Cardiac muscle cell (in vitro differentiated cells and primary cell): Measurements from ENCODE around the gene EVC2. TPM values are rescaled to one million over a fixed set of nuclear protein-coding genes. Genes with fewer than 3 reads are reported as not detected.

Experiments used
- DNase-seq, 2 donors: peaks; one replicate each; pipeline versions ENCODE4 v3.0.0 to v3.0.0-alpha.2; 2010 to 2017; ENCODE audit warnings: low read depth in 1 of 2, low spot score in 1 of 2
- H3K27ac ChIP-seq: fragments of 200-600 bp; sonication (generic); 2 replicates; pipeline ENCODE4 v1.5.1; 2016
- H3K27me3 ChIP-seq: fragments of 200-600 bp; sonication (generic); 2 replicates; pipeline ENCODE4 v1.6.0; 2016; ENCODE audit warnings: control low read depth
- H3K36me3 ChIP-seq: fragments of 200-600 bp; sonication (generic); 2 replicates; pipeline ENCODE4 v1.5.1; 2016; ENCODE audit warnings: control low read depth
- H3K4me1 ChIP-seq: fragments of 200-600 bp; sonication (generic); 2 replicates; pipeline ENCODE4 v1.8.1; 2017; ENCODE audit warnings: low read depth, mild to moderate bottlenecking, mixed run types
- H3K4me3 ChIP-seq: fragments of 200-600 bp; sonication (generic); 2 replicates; pipeline ENCODE4 v1.5.1; 2016; ENCODE audit warnings: mild to moderate bottlenecking
- H3K9me3 ChIP-seq: fragments of 200-600 bp; sonication (generic); 2 replicates; pipeline ENCODE4 v1.5.1; 2017; ENCODE audit warnings: low read depth, mild to moderate bottlenecking, control low read depth
- CTCF ChIP-seq: IDR thresholded peaks from 2 replicates; pipeline ENCODE4 v1.5.1; 2012; ENCODE audit warnings: low read depth, mild to moderate bottlenecking, low read length
- polyA plus RNA-seq: library from polyadenylated mRNA; unstranded; fragments of >200 nt; fragmentation: Nextera tagmentation; extraction: Ambion mirVana; gene quantifications from 2 replicates; pipeline ENCODE4 v1.2.1, GENCODE V29; 2016
- total RNA-seq: library from RNA; depleted of rRNA; stranded (reverse); fragments of >200 nt; gene quantifications from 2 replicates; pipeline ENCODE4 v1.2.3, GENCODE V29; 2016

EVC2 gene
- total and polyA plus RNA-seq, 2 experiments from 2014 or later = 2.0 to 3.1 TPM

- no peak for TF ChIP-seq CTCF
- no peaks in the 10 kb centered on the region for H3K4me1 ChIP-seq
- H3K4me3 ChIP-seq = no peak overlapping the region
- H3K36me3 ChIP-seq = no peaks in the 10 kb centered on the region
- no peak for DNase-seq
- H3K27ac ChIP-seq = no peak overlapping the region
- H3K27me3 ChIP-seq = no peaks in the 10 kb centered on the region
- no peaks in the 10 kb centered on the region for H3K9me3 ChIP-seq
These were observed 168.8 kb downstream of the EVC2 start for GRCh38 chr4:5539584-5539983.

GRCh38 chr4:5532100-5532499, 176.3 kb downstream of the EVC2 start:
- no peaks in the 10 kb centered on the region for H3K4me1 ChIP-seq
- no peaks in the 10 kb centered on the region for H3K27me3 ChIP-seq
- no peaks in the 10 kb centered on the region for H3K9me3 ChIP-seq
- H3K27ac ChIP-seq = no peak overlapping the region
- no peak for DNase-seq
- no peak overlapping the region for H3K4me3 ChIP-seq
- TF ChIP-seq CTCF = no peak
- no peaks in the 10 kb centered on the region for H3K36me3 ChIP-seq

GRCh38 chr4:5528031-5528436, 180.3 kb downstream of the EVC2 start:
- no peaks in the 10 kb centered on the region for H3K9me3 ChIP-seq
- H3K27me3 ChIP-seq = no peaks in the 10 kb centered on the region
- no peaks in the 10 kb centered on the region for H3K36me3 ChIP-seq
- DNase-seq = no peak
- H3K4me3 ChIP-seq = no peak overlapping the region
- no peaks in the 10 kb centered on the region for H3K4me1 ChIP-seq
- H3K27ac ChIP-seq = no peak overlapping the region
- TF ChIP-seq CTCF = no peak

GRCh38 chr4:5527211-5527610, 181.1 kb downstream of the EVC2 start:
- H3K27me3 ChIP-seq = no peaks in the 10 kb centered on the region
- H3K36me3 ChIP-seq = no peaks in the 10 kb centered on the region
- no peak for TF ChIP-seq CTCF
- no peaks in the 10 kb centered on the region for H3K9me3 ChIP-seq
- no peaks in the 10 kb centered on the region for H3K4me1 ChIP-seq
- no peak overlapping the region for H3K27ac ChIP-seq
- no peak overlapping the region for H3K4me3 ChIP-seq
- DNase-seq = peak in 1 of 2 donors; percentile 11

- H3K9me3 ChIP-seq = no peaks in the 10 kb centered on the region
- DNase-seq = no peak
- H3K27ac ChIP-seq = no peak overlapping the region
- TF ChIP-seq CTCF = no peak
- H3K36me3 ChIP-seq = no peaks in the 10 kb centered on the region
- no peaks in the 10 kb centered on the region for H3K4me1 ChIP-seq
- no peaks in the 10 kb centered on the region for H3K27me3 ChIP-seq
- no peak overlapping the region for H3K4me3 ChIP-seq
These were observed 182.1 kb downstream of the EVC2 start for GRCh38 chr4:5526080-5526846.
